ENCODE measurements around the gene TRIM2. TPM values are rescaled to one million over a fixed set of nuclear protein-coding genes. Genes with fewer than 3 reads are reported as not detected.

The TRIM2 gene
- total RNA-seq, 1 experiment from 2014 or later = 18.9 TPM

DNA sequence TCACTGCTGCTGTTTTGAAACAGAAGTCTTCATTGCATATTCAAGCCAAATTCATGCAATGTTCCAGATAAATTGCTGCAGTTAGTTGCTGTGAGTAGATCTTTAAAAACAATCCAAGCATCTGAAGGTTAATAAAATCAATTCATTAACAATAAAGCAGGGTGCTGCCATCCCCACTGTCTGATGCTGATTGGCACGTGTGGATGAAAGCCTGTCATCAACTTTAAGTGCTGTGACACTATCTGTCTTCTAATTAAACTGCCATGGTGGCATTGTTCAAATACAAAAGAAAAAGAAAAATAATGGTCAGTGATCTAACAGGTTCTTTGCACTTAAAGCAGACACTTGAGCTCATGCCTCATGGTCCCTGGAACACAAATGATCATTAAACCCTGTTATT, 77.2 kb downstream of the TRIM2 start:
- POLR2A ChIA-PET (ENCODE audit: unreplicated experiment) = interaction anchor here (0.6 kb wide), 1 partner anchor 22 kb away, joined by 3 read pairs; no protein-coding TSS in a partner anchor

DNA sequence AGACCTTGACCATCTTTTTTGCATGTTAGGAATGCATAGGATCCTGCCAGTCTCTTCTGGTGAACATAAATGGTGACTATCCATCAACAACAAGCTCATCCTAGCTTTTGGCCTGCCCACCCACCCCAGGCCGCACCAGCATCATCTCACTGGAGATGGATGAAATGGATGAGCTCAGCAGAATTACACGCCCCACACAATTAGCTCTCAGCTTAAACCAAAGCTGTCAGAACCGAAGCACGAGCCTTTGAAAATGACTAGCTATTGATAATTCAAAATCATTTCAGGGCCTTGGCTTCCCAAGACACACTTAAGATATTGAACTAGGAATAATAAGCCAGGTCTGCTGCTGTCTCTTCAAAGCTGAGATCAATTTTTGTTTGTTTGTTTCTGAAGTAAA, 77.8 kb downstream of the TRIM2 start:
- POLR2A ChIA-PET (ENCODE audit: unreplicated experiment) = no interaction called here
- CTCF ChIA-PET = no interaction called here

More for the DNA sequence above, 77.2 kb downstream of the TRIM2 start:
- no peaks in the 10 kb centered on the region for H3K36me3 ChIP-seq (ENCODE audit: low read depth, low read length)
- H3K4me2 ChIP-seq (ENCODE audit: low read length) = no peak overlapping the region
- H3K27me3 ChIP-seq (ENCODE audit: low read length) = no peaks in the 10 kb centered on the region
- no peak for TF ChIP-seq EZH2 (IDR thresholded peaks at IDR 0.05; ENCODE audit: low read length, unreplicated experiment)
- TF ChIP-seq EZH2phosphoT487 (IDR thresholded peaks at IDR 0.05; ENCODE audit: borderline replicate concordance, low read length) = no peak
- TF ChIP-seq, protein P1, sequence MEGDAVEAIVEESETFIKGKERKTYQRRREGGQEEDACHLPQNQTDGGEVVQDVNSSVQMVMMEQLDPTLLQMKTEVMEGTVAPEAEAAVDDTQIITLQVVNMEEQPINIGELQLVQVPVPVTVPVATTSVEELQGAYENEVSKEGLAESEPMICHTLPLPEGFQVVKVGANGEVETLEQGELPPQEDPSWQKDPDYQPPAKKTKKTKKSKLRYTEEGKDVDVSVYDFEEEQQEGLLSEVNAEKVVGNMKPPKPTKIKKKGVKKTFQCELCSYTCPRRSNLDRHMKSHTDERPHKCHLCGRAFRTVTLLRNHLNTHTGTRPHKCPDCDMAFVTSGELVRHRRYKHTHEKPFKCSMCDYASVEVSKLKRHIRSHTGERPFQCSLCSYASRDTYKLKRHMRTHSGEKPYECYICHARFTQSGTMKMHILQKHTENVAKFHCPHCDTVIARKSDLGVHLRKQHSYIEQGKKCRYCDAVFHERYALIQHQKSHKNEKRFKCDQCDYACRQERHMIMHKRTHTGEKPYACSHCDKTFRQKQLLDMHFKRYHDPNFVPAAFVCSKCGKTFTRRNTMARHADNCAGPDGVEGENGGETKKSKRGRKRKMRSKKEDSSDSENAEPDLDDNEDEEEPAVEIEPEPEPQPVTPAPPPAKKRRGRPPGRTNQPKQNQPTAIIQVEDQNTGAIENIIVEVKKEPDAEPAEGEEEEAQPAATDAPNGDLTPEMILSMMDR (conservative IDR thresholded peaks at IDR 0.05; ENCODE audit: low read depth, low read length) = no peak
- ATAC-seq (no peak), DNase-seq (no peak)
- no peaks in the 10 kb centered on the region for H3F3A ChIP-seq (ENCODE audit: low read length, unreplicated experiment)
- no peaks in the 10 kb centered on the region for H3K4me1 ChIP-seq (ENCODE audit: insufficient read depth, low read length)
- no peaks in the 10 kb centered on the region for H3K9me2 ChIP-seq (replicated peaks; ENCODE audit: low read length)
- no peak overlapping the region for H3K9ac ChIP-seq (ENCODE audit: low read length)
- no peak overlapping the region for H2AFZ ChIP-seq (ENCODE audit: low read length)
- H3K79me2 ChIP-seq (ENCODE audit: low read length) = no peaks in the 10 kb centered on the region
- H3K4me3 ChIP-seq (ENCODE audit: low read length) = no peak overlapping the region
- H3K9me3 ChIP-seq (ENCODE audit: low read length) = no peaks in the 10 kb centered on the region
- H3K27ac ChIP-seq (ENCODE audit: low read length) = no peak overlapping the region
- no TSS peak for BruUV-seq (replicated peaks)
- CTCF ChIA-PET = no interaction called here
- H4K20me1 ChIP-seq (ENCODE audit: low read length) = no peaks in the 10 kb centered on the region
- intact Hi-C loops (cut with micrococcal nuclease) = no loop called here

DNA sequence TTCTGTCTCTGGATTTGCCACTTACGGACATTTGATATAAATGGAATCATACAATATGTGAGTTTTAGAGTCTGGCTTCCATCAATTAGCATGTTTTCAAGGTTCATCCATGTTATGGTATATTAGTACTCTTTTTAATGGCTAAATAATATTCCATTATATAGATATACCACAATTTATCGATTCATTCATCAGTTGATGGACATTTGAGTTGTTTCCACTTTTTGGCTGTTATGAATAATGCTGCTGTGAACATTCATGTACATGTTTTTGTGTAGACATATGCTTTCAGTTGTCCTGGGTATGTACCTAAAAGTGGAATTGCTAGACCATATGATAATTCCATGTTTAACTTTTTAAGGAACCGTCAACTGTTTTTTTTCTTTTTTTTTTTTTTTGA, 79.0 kb downstream of the TRIM2 start:
- H3K27ac ChIP-seq (ENCODE audit: low read length) = no peak overlapping the region
- H3K36me3 ChIP-seq (ENCODE audit: low read depth, low read length) = no peaks in the 10 kb centered on the region
- intact Hi-C loops (cut with micrococcal nuclease) = no loop called here
- H4K20me1 ChIP-seq (ENCODE audit: low read length) = no peaks in the 10 kb centered on the region
- ChIA-PET POLR2A (ENCODE audit: unreplicated experiment) (no interaction called here), CTCF (no interaction called here)
- H3K27me3 ChIP-seq (ENCODE audit: low read length) = no peaks in the 10 kb centered on the region
- H2AFZ ChIP-seq (ENCODE audit: low read length) = no peak overlapping the region
- no peaks in the 10 kb centered on the region for H3K9me2 ChIP-seq (replicated peaks; ENCODE audit: low read length)
- no peak for TF ChIP-seq EZH2phosphoT487 (IDR thresholded peaks at IDR 0.05; ENCODE audit: borderline replicate concordance, low read length)
- TF ChIP-seq, protein P1 (conservative IDR thresholded peaks at IDR 0.05; ENCODE audit: low read depth, low read length) = no peak
- no peak for TF ChIP-seq EZH2 (IDR thresholded peaks at IDR 0.05; ENCODE audit: low read length, unreplicated experiment)
- H3F3A ChIP-seq (ENCODE audit: low read length, unreplicated experiment) = no peaks in the 10 kb centered on the region
- H3K4me2 ChIP-seq (ENCODE audit: low read length) = no peak overlapping the region
- H3K9me3 ChIP-seq (ENCODE audit: low read length) = no peaks in the 10 kb centered on the region
- no peak overlapping the region for H3K9ac ChIP-seq (ENCODE audit: low read length)
- DNase-seq = no peak
- no peak overlapping the region for H3K4me3 ChIP-seq (ENCODE audit: low read length)
- no peak for ATAC-seq
- H3K4me1 ChIP-seq (ENCODE audit: insufficient read depth, low read length) = no peaks in the 10 kb centered on the region
- no TSS peak for BruUV-seq (replicated peaks)
- no peaks in the 10 kb centered on the region for H3K79me2 ChIP-seq (ENCODE audit: low read length)

More for the DNA sequence above, 77.8 kb downstream of the TRIM2 start:
- intact Hi-C loops (cut with micrococcal nuclease) = no loop called here
- DNase-seq (no peak), ATAC-seq (no peak)
- Histone ChIP-seq H3K4me3 (ENCODE audit: low read length) (no peak overlapping the region), H3K27ac (ENCODE audit: low read length) (no peak overlapping the region), H3K36me3 (ENCODE audit: low read depth, low read length) (no peaks in the 10 kb centered on the region), H2AFZ (ENCODE audit: low read length) (no peak overlapping the region), H4K20me1 (ENCODE audit: low read length) (no peaks in the 10 kb centered on the region), H3K9me3 (ENCODE audit: low read length) (no peaks in the 10 kb centered on the region), H3F3A (ENCODE audit: low read length, unreplicated experiment) (no peaks in the 10 kb centered on the region), H3K9me2 (replicated peaks; ENCODE audit: low read length) (no peaks in the 10 kb centered on the region), H3K4me2 (ENCODE audit: low read length) (no peak overlapping the region), H3K27me3 (ENCODE audit: low read length) (no peaks in the 10 kb centered on the region), H3K4me1 (ENCODE audit: insufficient read depth, low read length) (no peaks in the 10 kb centered on the region), H3K9ac (ENCODE audit: low read length) (no peak overlapping the region), H3K79me2 (ENCODE audit: low read length) (no peaks in the 10 kb centered on the region)
- no TSS peak for BruUV-seq (replicated peaks)
- no peak for TF ChIP-seq EZH2 (IDR thresholded peaks at IDR 0.05; ENCODE audit: low read length, unreplicated experiment)
- no peak for TF ChIP-seq EZH2phosphoT487 (IDR thresholded peaks at IDR 0.05; ENCODE audit: borderline replicate concordance, low read length)
- TF ChIP-seq, protein P1 (conservative IDR thresholded peaks at IDR 0.05; ENCODE audit: low read depth, low read length) = no peak

All from PC-3 (cell line).